ENCODE data around the gene MAOB.
"Not testable (repeated sequence)": the region's sequence is repeated elsewhere in the genome, so short reads cannot be mapped to it uniquely, and the experiment has no call there.

The MAOB gene

DNA sequence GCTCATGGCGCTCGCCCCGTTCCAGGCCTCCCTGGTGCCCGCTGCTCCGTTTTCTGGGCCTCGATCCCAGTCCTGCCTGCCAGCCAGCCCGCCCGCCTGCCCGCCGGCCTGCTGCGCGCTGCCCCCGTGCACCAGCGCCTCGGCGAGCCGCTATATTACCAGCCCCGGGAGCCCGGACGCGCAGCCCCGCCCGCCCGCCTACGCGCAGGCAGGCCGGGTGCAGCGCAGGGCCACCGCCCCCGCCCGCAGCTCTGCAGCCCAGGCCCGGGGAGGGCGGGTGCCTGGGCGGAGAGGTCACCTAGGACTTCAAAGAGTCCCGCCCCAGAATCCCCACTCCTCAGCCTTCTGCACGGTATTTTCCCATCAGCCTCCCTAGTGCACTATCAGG, at the start of gene MAOB:
MAOB (minus strand) TSS at position 157 of the 388 bp plus-strand sequence; CDS start at position 6, 151 bp downstream.
- FAIRE-seq (no peak), DNase-seq (ENCODE audit: extremely low spot score, insufficient read length, low read depth) (no peak)

- DNase-seq (ENCODE audit: extremely low spot score, insufficient read length, low read depth); FAIRE-seq: not testable (repeated sequence)
Measured at GRCh38 chrX:43922032-43922431, 39.8 kb upstream of the MAOB start.

GRCh38 chrX:43910772-43911171, 28.5 kb upstream of the MAOB start:
- not testable (repeated sequence) for FAIRE-seq; DNase-seq (ENCODE audit: extremely low spot score, insufficient read length, low read depth)

- FAIRE-seq (no peak), DNase-seq (ENCODE audit: extremely low spot score, insufficient read length, low read depth) (no peak)
Measured at GRCh38 chrX:43910012-43910411, 27.8 kb upstream of the MAOB start.

- FAIRE-seq (no peak), DNase-seq (ENCODE audit: extremely low spot score, insufficient read length, low read depth) (no peak)
Measured at GRCh38 chrX:43909141-43909540, 26.9 kb upstream of the MAOB start.

DNA sequence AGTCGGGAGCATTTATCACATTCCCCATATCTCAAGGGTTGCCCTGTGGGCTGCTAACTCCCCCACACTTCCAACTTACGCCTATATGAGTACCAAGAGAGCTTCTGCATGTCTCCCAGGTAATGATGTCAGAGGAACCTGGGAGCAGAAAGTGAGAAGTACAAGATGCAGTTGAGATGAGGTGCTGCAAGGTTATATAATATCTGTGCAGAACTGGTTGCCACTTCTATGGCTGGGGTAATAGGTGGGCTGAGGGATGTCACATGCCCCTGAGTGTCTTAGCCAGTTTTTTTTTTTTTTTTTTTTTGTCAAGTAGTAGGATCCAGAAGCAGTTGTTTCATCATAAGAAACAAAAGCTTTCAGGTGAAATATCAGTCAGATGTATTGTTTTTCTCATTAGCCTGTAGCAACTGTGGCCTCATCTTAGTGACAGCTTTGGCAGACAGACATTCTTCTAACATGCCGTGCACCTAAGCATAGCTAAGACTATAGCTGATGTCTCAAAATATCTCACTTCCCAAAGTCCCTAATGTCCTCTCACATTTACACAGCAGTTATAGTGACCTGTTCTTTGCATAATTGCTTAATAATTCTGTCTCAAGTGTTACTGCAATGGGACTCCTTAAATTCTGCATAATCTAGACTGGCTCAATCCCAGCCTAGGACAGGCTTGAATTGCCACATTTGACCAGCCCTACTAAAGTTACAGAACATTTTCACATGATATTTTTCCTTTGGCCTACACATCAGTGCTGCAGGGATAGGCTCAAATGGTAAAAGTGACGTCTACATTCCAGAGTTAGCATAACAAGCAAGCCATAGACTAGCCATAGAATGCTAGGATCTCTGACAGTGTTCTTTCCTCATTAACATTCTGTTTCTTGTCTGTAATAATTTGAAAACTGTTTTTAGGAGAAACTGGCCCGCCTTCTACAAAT, 17.9 kb upstream of the MAOB start:
- FAIRE-seq = no peak

GRCh38 chrX:43898406-43899035, 16.3 kb upstream of the MAOB start:
- FAIRE-seq (no peak), DNase-seq (ENCODE audit: extremely low spot score, insufficient read length, low read depth) (no peak)

More for the DNA sequence above, 17.9 kb upstream of the MAOB start:
- no peak for DNase-seq (ENCODE audit: extremely low spot score, insufficient read length, low read depth)

DNA sequence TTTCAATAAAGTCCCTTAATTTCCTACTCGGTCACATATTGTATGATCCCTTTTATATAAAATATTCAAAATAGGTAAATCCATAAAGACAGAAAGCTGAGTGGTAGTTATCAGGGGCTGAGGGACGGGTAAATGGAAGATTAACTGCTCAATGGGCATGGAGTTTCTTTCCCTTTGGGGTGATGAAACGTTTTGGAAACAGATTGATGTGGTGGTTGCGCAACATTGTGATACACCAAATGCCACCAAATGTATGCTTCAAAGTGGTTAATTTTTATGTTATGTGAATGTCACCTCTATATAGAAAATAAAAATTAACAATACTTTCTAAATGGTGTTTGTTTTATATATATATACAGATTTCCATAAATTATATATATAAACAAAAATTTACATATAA, 15.0 kb upstream of the MAOB start:
- DNase-seq (ENCODE audit: extremely low spot score, insufficient read length, low read depth) (no peak), FAIRE-seq (no peak)

DNA sequence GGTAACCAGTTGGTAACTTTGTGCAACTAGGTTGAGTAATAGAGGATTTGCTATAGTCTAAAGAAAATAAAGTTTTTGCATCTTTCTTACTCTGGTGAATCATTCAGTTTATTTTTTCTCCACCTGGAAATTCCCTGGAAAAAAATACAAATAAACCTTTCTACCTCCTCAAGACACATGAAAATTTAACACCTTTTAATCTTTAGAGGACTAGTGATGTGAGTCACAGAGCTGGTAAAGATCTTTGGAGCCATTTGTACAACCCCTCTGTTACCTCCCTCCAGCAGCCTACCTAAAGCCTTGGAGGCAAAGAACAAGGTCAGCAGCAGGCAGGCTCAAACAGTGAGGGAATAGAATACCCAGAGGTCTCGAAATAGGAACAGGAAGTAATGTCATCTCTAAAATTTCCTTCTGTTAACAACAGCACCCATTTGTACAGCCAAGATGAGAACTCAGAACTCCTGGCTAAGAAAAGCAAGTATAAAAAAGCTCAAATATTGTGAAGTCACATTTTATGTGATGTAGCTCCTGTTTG, 10.2 kb upstream of the MAOB start:
- FAIRE-seq (no peak), DNase-seq (ENCODE audit: extremely low spot score, insufficient read length, low read depth) (no peak)

DNA sequence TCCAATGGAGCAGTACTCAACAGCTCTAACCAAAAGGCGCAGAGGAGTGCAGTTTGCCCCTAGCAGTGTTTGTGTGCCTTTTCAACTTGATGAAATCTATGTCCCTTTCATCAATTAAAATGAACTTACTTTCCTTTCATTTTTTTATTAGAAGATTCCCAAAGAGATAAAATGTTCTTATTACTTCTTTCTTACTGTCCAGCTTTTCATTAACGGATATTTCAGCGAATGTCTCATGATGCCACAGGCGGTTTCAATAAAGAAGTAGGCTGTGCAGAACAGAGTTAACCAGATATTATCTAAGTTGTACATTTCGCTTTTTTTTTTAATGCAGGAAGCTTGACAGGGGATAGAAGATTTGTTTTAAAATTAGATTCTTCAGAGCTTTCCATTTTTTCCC, 3.4 kb upstream of the MAOB start:
- FAIRE-seq (no peak), DNase-seq (ENCODE audit: extremely low spot score, insufficient read length, low read depth) (no peak)

DNA sequence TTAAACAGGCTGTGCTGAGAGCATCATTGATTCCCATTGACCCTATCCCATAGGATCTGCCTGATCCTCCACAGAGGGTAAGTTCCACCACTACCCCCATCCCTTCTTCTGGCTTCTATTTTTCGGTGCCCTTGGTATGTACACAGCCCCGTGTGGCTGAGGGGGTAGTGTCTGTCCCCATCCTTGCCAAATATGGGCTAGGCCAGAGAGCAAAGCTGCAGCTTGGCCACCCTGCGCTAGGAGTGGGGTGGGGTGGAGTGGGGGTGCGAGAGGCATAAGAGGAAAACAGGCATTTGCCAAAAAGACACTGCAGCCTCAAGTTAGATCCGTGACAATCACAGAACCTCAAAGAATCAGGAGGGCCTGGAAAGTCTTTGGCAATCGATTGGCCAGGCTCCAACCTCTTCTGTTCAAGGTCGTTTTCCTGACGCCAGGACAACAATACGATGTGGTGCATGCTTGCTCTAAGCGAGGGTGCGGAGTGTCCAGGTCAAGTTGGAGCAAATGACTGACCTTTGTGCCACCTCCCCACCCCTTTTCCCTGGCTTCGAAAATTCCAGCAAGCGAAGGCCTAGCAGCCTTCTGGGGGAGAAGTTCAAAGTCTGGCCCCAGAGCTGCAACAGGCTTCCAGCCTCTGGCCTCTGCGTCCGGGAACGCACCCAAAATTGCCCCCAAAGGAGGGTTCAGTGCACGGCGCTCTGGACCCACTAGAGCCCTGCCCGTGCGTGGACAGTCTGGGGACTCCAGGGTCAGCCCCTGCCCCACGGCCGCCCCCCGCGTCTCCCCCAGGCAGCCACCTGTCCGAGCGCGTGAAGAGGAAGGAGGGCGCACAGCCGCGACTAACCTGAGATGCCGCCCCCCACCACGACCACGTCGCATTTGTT, 598 bp downstream of the MAOB start:
- DNase-seq (ENCODE audit: extremely low spot score, insufficient read length, low read depth) (no peak), FAIRE-seq (no peak)

GRCh38 chrX:43880425-43880824, 1.8 kb downstream of the MAOB start:
- DNase-seq (ENCODE audit: extremely low spot score, insufficient read length, low read depth) = no peak
- no peak for FAIRE-seq

GRCh38 chrX:43878906-43879526, 3.2 kb downstream of the MAOB start:
- no peak for DNase-seq (ENCODE audit: extremely low spot score, insufficient read length, low read depth)
- FAIRE-seq = no peak

- FAIRE-seq (no peak), DNase-seq (ENCODE audit: extremely low spot score, insufficient read length, low read depth) (no peak)
Measured at GRCh38 chrX:43876680-43877079, 5.6 kb downstream of the MAOB start.

- FAIRE-seq (no peak), DNase-seq (ENCODE audit: extremely low spot score, insufficient read length, low read depth) (no peak)
Measured at GRCh38 chrX:43870758-43871419, 11.4 kb downstream of the MAOB start.

DNA sequence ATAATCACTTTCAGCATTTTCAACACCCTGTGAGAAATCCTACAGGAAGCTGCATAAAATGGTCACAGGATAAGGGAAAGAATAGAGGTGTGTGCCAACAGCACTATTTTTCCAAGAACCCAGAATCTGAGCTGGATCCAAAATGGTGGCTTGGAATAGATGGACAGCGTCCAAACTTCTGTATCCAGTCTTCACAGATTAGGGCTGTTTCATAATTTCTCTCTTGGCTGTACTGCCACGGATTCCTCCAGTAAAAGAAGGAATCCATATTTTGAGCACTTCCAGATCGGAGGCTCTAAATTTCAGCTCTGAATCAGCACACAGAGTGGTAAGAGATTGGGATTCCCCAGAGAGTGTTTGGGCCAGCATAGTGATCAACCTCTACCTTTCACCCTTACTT, 12.2 kb downstream of the MAOB start:
- FAIRE-seq (no peak), DNase-seq (ENCODE audit: extremely low spot score, insufficient read length, low read depth) (no peak)

GRCh38 chrX:43868791-43869190, 13.5 kb downstream of the MAOB start:
- DNase-seq (ENCODE audit: extremely low spot score, insufficient read length, low read depth) = no peak
- no peak for FAIRE-seq

GRCh38 chrX:43866423-43866822, 15.8 kb downstream of the MAOB start:
- FAIRE-seq = no peak
- DNase-seq (ENCODE audit: extremely low spot score, insufficient read length, low read depth) = no peak

DNA sequence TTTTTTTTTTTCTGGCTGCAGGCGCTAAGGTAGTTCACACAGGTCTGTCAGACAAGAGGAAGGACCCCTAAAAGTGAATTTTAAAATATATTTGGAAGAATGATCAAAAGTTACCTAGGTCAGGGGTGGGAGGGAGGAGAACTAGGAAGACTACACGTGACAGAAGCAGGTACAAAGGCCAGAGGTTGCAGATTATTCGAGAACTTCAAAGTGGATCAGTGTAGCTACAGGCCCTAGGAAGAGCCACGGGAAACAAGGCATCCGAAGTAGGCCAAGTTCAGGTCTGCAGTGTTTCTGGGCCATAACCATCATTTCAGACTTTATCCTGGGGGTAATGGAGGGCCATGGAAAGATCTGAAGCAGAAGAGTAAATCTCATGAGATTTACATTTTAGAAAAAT, 16.5 kb downstream of the MAOB start:
- no peak for FAIRE-seq
- DNase-seq (ENCODE audit: extremely low spot score, insufficient read length, low read depth) = no peak

Data from GM18507 (cell line).